Keratinocyte (primary cell): ENCODE data around the gene APMAP. TPM values are rescaled to one million over a fixed set of nuclear protein-coding genes. Genes with fewer than 3 reads are reported as not detected.

Experiments
- DNase-seq: peaks from one replicate; pipeline ENCODE4 v3.0.0-alpha.2; 2011; ENCODE audit warnings: low read depth, missing footprints, low spot score
- FAIRE-seq: peaks from 2 replicates; lab custom pipeline; 2011; peaks lifted over from hg19 to GRCh38; lab: Jason Lieb, UNC
- H2AFZ ChIP-seq: 2 replicates; pipeline ENCODE4 v1.6.0; 2012; ENCODE audit warnings: low read length, control low read depth, inconsistent platforms; ENCODE audit not compliant: control insufficient read depth
- H3K27ac ChIP-seq: 2 replicates; pipeline ENCODE4 v1.5.1; 2011; ENCODE audit warnings: low read length; ENCODE audit not compliant: control insufficient read depth, insufficient read depth
- H3K27me3 ChIP-seq: 3 replicates; pipeline ENCODE4 v1.6.0; 2011; ENCODE audit warnings: low read length; ENCODE audit not compliant: control insufficient read depth, insufficient read depth; ENCODE audit errors: extremely low read depth
- H3K36me3 ChIP-seq, 2 experiments: 2 replicates in 1 of 2; 3 replicates in 1 of 2; pipeline ENCODE4 v1.5.1; 2011; ENCODE audit warnings: low read length in 2 of 2, mild to moderate bottlenecking in 1 of 2; ENCODE audit not compliant: control insufficient read depth in 2 of 2, insufficient read depth in 2 of 2; ENCODE audit errors: extremely low read depth in 1 of 2
- H3K4me1 ChIP-seq: 3 replicates; pipeline ENCODE4 v1.5.1; 2011; ENCODE audit warnings: low read length; ENCODE audit not compliant: control insufficient read depth, insufficient read depth; ENCODE audit errors: extremely low read depth
- H3K4me2 ChIP-seq: 3 replicates; pipeline ENCODE4 v1.6.0; 2011; ENCODE audit warnings: low read depth, low read length; ENCODE audit not compliant: control insufficient read depth, insufficient read depth; ENCODE audit errors: extremely low read depth
- H3K4me3 ChIP-seq, 3 experiments: fragments of 200-600 bp in 1 of 3; sonication (generic) in 1 of 3; 2 replicates in 2 of 3; 3 replicates in 1 of 3; pipeline ENCODE4 v1.5.1; 2011 to 2016; ENCODE audit warnings: low read length in 3 of 3, mild to moderate bottlenecking in 3 of 3, control low read depth in 2 of 3, inconsistent platforms in 1 of 3, low read depth in 1 of 3, mixed read lengths in 1 of 3, mixed run types in 1 of 3, moderate library complexity in 1 of 3; ENCODE audit not compliant: control insufficient read depth in 2 of 3, insufficient read depth in 2 of 3; ENCODE audit errors: extremely low read depth in 1 of 3
- H3K79me2 ChIP-seq: 2 replicates; pipeline ENCODE4 v1.6.0; 2012; ENCODE audit warnings: low read length; ENCODE audit not compliant: control insufficient read depth, insufficient read depth
- H3K9ac ChIP-seq: 3 replicates; pipeline ENCODE4 v1.6.0; 2011; ENCODE audit warnings: low read length; ENCODE audit not compliant: control insufficient read depth, insufficient read depth; ENCODE audit errors: extremely low read depth
- H3K9me1 ChIP-seq: 3 replicates; pipeline ENCODE4 v1.6.0; 2011; ENCODE audit warnings: low read length; ENCODE audit not compliant: control insufficient read depth, insufficient read depth; ENCODE audit errors: extremely low read depth
- H3K9me3 ChIP-seq: 2 replicates; pipeline ENCODE4 v1.5.1; 2012; ENCODE audit warnings: low read depth, low read length; ENCODE audit not compliant: control insufficient read depth
- H4K20me1 ChIP-seq: 3 replicates; pipeline ENCODE4 v1.6.0; 2011; ENCODE audit warnings: low read length; ENCODE audit not compliant: control insufficient read depth, insufficient read depth; ENCODE audit errors: extremely low read depth
- EZH2 ChIP-seq: IDR thresholded peaks from one replicate; pipeline ENCODE4 v1.6.1; 2012; ENCODE audit warnings: inconsistent platforms, mild to moderate bottlenecking, low read length, moderate library complexity
- dilution Hi-C: fragments of 300-500 bp; cut with MboI; formaldehyde crosslinking; loops from one replicate; pipeline ENCODE4 v1.7.0; 2020; ENCODE audit warnings: low sequenced_read_pairs; ENCODE audit not compliant: extremely low pct_ligation_motif_present
- polyA plus RNA-seq, 5 experiments: library from polyadenylated mRNA; depleted of rRNA in 3 of 5; stranded (reverse) in 3 of 5; stranded (forward) in 1 of 5; unstranded in 1 of 5; fragments of >200 nt; gene quantifications; 1 replicate in 1 of 5; 2 replicates in 3 of 5; 3 replicates in 1 of 5; pipeline versions ENCODE4 v1.2.1 to v1.2.3, GENCODE V29; 2011 to 2012; ENCODE audit warnings: missing spikeins in 2 of 5, low read depth in 1 of 5, low replicate concordance in 1 of 5
- TF ChIP-seq, protein P1 (sequence below), 3 experiments: IDR thresholded peaks in 1 of 3; conservative IDR thresholded peaks in 1 of 3; optimal IDR thresholded peaks in 1 of 3; 2 replicates in 2 of 3; 3 replicates in 1 of 3; pipeline versions ENCODE3 to v1.5.1; 2011; ENCODE audit warnings: low read length in 3 of 3, mild to moderate bottlenecking in 3 of 3, moderate library complexity in 2 of 3, control low read depth in 1 of 3, inconsistent platforms in 1 of 3; ENCODE audit not compliant: insufficient read depth in 2 of 3; ENCODE audit errors: extremely low read depth in 1 of 3

The APMAP gene
- polyA plus RNA-seq, 1 donor (not counting 4 experiments of a cell fraction or from before 2014, with no cell fraction given), result 48.9 TPM

DNA sequence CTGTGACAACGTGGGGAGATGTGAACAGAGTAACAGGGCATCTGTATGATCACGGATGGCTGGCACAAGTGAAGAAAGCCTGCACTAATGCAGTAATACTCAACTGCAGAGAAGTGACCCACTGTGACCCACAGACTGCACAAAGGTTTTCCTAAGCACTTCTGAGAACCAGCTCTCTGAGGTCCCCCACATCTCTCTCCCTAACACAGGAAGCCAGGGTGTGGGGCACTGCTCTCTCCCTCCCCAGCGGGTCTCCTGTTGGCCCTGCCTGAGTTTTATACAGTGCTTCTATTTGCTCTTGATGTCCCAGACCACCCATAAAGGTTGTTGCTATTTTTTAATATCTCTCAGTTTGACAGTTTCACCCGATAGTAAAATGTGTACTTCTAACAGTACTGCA lies 11.3 kb downstream of the APMAP start:
- H3K9me3 ChIP-seq, result peaks cover 5% of the 10 kb centered on the region
- H3K4me1 ChIP-seq, result no peaks in the 10 kb centered on the region
- FAIRE-seq, result no peak
- no peaks in the 10 kb centered on the region for H3K9me1 ChIP-seq
- no peak for DNase-seq
- TF ChIP-seq, protein P1, sequence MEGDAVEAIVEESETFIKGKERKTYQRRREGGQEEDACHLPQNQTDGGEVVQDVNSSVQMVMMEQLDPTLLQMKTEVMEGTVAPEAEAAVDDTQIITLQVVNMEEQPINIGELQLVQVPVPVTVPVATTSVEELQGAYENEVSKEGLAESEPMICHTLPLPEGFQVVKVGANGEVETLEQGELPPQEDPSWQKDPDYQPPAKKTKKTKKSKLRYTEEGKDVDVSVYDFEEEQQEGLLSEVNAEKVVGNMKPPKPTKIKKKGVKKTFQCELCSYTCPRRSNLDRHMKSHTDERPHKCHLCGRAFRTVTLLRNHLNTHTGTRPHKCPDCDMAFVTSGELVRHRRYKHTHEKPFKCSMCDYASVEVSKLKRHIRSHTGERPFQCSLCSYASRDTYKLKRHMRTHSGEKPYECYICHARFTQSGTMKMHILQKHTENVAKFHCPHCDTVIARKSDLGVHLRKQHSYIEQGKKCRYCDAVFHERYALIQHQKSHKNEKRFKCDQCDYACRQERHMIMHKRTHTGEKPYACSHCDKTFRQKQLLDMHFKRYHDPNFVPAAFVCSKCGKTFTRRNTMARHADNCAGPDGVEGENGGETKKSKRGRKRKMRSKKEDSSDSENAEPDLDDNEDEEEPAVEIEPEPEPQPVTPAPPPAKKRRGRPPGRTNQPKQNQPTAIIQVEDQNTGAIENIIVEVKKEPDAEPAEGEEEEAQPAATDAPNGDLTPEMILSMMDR (optimal IDR thresholded peaks at IDR 0.05 in 1 of 3, IDR thresholded peaks at IDR 0.05 in 1 of 3, conservative IDR thresholded peaks at IDR 0.05 in 1 of 3; ENCODE audit: extremely low read depth in 1 of 3, insufficient read depth in 2 of 3, low read length in 3 of 3), result no peak
- no peak for TF ChIP-seq EZH2
- no peak overlapping the region for H3K9ac ChIP-seq
- peaks cover 0 to 7% of the 10 kb centered on the region in 2 experiments for H3K36me3 ChIP-seq
- H4K20me1 ChIP-seq, result no peaks in the 10 kb centered on the region
- no peak overlapping the region for H2AFZ ChIP-seq
- H3K27me3 ChIP-seq, result no peaks in the 10 kb centered on the region
- no peak overlapping the region for H3K4me2 ChIP-seq
- H3K27ac ChIP-seq, result no peak overlapping the region
- dilution Hi-C loops, result no loop called here
- peaks cover 7% of the 10 kb centered on the region for H3K79me2 ChIP-seq
- no peak overlapping the region for H3K4me3 ChIP-seq

GRCh38 chr20:24980291-24981053 lies 12.1 kb downstream of the APMAP start:
- FAIRE-seq (no peak), DNase-seq (no peak)
- H3K9me1 ChIP-seq, result no peaks in the 10 kb centered on the region
- no peaks in the 10 kb centered on the region for H3K27me3 ChIP-seq
- dilution Hi-C loops, result no loop called here
- no peak overlapping the region for H2AFZ ChIP-seq
- H3K9ac ChIP-seq, result no peak overlapping the region
- H4K20me1 ChIP-seq, result no peaks in the 10 kb centered on the region
- H3K36me3 ChIP-seq, result peaks cover 0 to 7% of the 10 kb centered on the region in 2 experiments
- H3K27ac ChIP-seq, result no peak overlapping the region
- peaks cover 5% of the 10 kb centered on the region for H3K9me3 ChIP-seq
- H3K4me3 ChIP-seq, result no peak overlapping the region
- no peak overlapping the region for H3K4me2 ChIP-seq
- H3K4me1 ChIP-seq, result no peaks in the 10 kb centered on the region
- peaks cover 3% of the 10 kb centered on the region for H3K79me2 ChIP-seq
- TF ChIP-seq EZH2, result no peak
- TF ChIP-seq, protein P1 (optimal IDR thresholded peaks at IDR 0.05 in 1 of 3, IDR thresholded peaks at IDR 0.05 in 1 of 3, conservative IDR thresholded peaks at IDR 0.05 in 1 of 3; ENCODE audit: extremely low read depth in 1 of 3, insufficient read depth in 2 of 3, low read length in 3 of 3), result no peak
